ENCODE measurements around the gene OTUD3. TPM values are rescaled to one million over a fixed set of nuclear protein-coding genes. Genes with fewer than 3 reads are reported as not detected.
"Not testable (repeated sequence)": the region's sequence is repeated elsewhere in the genome, so short reads cannot be mapped to it uniquely, and the experiment has no call there.

Gene OTUD3
- total and polyA plus RNA-seq, 2 of the 4 experiments (the other 2 are of a cell fraction), result 2.9 to 3.1 TPM

- H2BK15ac ChIP-seq (ENCODE audit: low read depth, low read length); H3K4ac ChIP-seq (ENCODE audit: low read depth, low read length); DNase-seq; H3K23ac ChIP-seq (ENCODE audit: low read depth, low read length); H2BK20ac ChIP-seq (ENCODE audit: low read depth, low read length); H3K27ac ChIP-seq (ENCODE audit: insufficient read depth, low read length); H4K8ac ChIP-seq (ENCODE audit: low read depth in 2 of 2, low read length in 2 of 2); H3K4me1 ChIP-seq (ENCODE audit: control insufficient read depth, insufficient read depth, low read length); H3K9me3 ChIP-seq (ENCODE audit: control insufficient read depth, insufficient read depth, low read length); H4K5ac ChIP-seq (ENCODE audit: low read depth, low read length); H3K9me1 ChIP-seq (ENCODE audit: insufficient read depth, low read length); CTCF ChIA-PET; H2BK5ac ChIP-seq (ENCODE audit: low read depth, low read length, poor library complexity, severe bottlenecking); H3K18ac ChIP-seq (ENCODE audit: low read depth, low read length); H2BK120ac ChIP-seq (ENCODE audit: low read depth, low read length); H2AK5ac ChIP-seq (ENCODE audit: low read depth, low read length); H3K27me3 ChIP-seq (ENCODE audit: control insufficient read depth, insufficient read depth, low read length); H4K91ac ChIP-seq (ENCODE audit: insufficient read depth, low read depth, low read length); H2AK9ac ChIP-seq (replicated peaks; ENCODE audit: low read depth, low read length, poor library complexity); H2AFZ ChIP-seq (replicated peaks; ENCODE audit: low read length, poor library complexity); H3K4me2 ChIP-seq (ENCODE audit: low read depth, low read length); BruUV-seq (replicated peaks); POLR2A ChIA-PET (ENCODE audit: unreplicated experiment); H3K14ac ChIP-seq (replicated peaks; ENCODE audit: low read depth, low read length); in situ Hi-C loops (cut with MboI; ENCODE audit: low sequenced_read_pairs); H3K36me3 ChIP-seq (ENCODE audit: control insufficient read depth, insufficient read depth, low read length); dilution Hi-C loops (cut with HindIII; ENCODE audit: low sequenced_read_pairs, unreplicated experiment); H3K4me3 ChIP-seq (ENCODE audit: insufficient read depth, low read depth, low read length); H3K56ac ChIP-seq (ENCODE audit: extremely low read depth, insufficient read depth, low read length); H3K9ac ChIP-seq (ENCODE audit: low read depth, low read length); ATAC-seq (ENCODE audit: low read depth): not testable (repeated sequence)
- Histone ChIP-seq H3K79me1 (ENCODE audit: low read depth in 1 of 2, low read length in 2 of 2) (peaks cover 15 to 28% of the 10 kb centered on the region in 2 experiments), H4K20me1 (ENCODE audit: insufficient read depth, low read length) (peaks cover 27% of the 10 kb centered on the region; the same call in 1 of the 2 replicates)
- intact Hi-C loops (cut with micrococcal nuclease), result loop anchor here (10.0 kb wide), 1 partner anchor 216 kb away; the partner anchor contains the start of gene HTR6
- WGBS, 2 experiments (ENCODE audit: extremely low coverage in 2 of 2, insufficient read length in 1 of 2), result no CpG with 5 or more reads among the region's 5 CpGs
Measured at GRCh38 chr1:19880841-19881240, 1.4 kb upstream of the OTUD3 start.

Measured in IMR-90 (cell line).